Gastrocnemius medialis (tissue), 4 donors: ENCODE results near the gene POLD2.

Experiments used
- POLR2A ChIP-seq, 2 donors: fragments of 450-650 bp; IDR thresholded peaks; one replicate each; pipeline ENCODE4 v1.6.1; 2017; ENCODE audit warnings: antibody characterized with exemption in 2 of 2, mild to moderate bottlenecking in 2 of 2, moderate library complexity in 2 of 2
- TF ChIP-seq, protein P1 (sequence below), 5 experiments: fragments of 450-650 bp in 3 of 5; fragments of 200-600 bp in 2 of 5; sonication (generic) in 2 of 5; IDR thresholded peaks in 4 of 5; conservative IDR thresholded peaks in 1 of 5; 1 replicate in 4 of 5; 2 replicates in 1 of 5; pipeline ENCODE4 v1.5.1; 2016 to 2019; ENCODE audit warnings: antibody characterized with exemption in 5 of 5, mild to moderate bottlenecking in 3 of 5, moderate library complexity in 3 of 5

DNA sequence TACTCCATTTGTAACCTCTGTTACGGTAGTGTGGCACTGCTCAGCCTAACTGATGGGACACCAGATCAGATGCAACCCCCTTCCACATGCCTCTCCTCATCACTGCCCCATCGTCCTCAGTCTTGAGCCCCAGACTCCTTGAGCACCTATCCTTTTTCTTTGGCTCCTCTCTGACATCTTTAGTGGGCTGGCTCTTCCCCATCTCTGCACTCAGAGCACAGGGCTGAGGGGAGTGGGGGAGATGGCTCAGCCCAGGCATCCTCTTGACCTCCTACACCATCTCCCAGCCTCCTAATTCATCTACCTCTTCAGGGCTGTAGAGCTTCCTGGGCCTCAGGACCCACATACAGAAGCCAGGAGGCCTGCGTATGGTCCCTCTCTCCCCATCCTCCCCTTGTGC, 39.6 kb downstream of the POLD2 start:
- no peak for TF ChIP-seq POLR2A (IDR thresholded peaks at IDR 0.05)
- TF ChIP-seq, protein P1, sequence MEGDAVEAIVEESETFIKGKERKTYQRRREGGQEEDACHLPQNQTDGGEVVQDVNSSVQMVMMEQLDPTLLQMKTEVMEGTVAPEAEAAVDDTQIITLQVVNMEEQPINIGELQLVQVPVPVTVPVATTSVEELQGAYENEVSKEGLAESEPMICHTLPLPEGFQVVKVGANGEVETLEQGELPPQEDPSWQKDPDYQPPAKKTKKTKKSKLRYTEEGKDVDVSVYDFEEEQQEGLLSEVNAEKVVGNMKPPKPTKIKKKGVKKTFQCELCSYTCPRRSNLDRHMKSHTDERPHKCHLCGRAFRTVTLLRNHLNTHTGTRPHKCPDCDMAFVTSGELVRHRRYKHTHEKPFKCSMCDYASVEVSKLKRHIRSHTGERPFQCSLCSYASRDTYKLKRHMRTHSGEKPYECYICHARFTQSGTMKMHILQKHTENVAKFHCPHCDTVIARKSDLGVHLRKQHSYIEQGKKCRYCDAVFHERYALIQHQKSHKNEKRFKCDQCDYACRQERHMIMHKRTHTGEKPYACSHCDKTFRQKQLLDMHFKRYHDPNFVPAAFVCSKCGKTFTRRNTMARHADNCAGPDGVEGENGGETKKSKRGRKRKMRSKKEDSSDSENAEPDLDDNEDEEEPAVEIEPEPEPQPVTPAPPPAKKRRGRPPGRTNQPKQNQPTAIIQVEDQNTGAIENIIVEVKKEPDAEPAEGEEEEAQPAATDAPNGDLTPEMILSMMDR (IDR thresholded peaks at IDR 0.05 in 4 of 5, conservative IDR thresholded peaks at IDR 0.05 in 1 of 5): no peak
